GM19023 (cell line): Measurements from ENCODE around the gene COX7C.
A peak's percentile ranks its signal among the peaks of the same experiment; 100 is the strongest.
"Not testable (repeated sequence)": the region's sequence is repeated elsewhere in the genome, so short reads cannot be mapped to it uniquely, and the experiment has no call there.

Source experiments
- ATAC-seq: cut with Tn5 transposase; IDR thresholded peaks from one replicate; pipeline ENCODE4 v1.9.1; 2021; ENCODE audit warnings: mild to moderate bottlenecking, moderate library complexity; ENCODE audit not compliant: unreplicated experiment

COX7C gene, protein sequence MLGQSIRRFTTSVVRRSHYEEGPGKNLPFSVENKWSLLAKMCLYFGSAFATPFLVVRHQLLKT

DNA sequence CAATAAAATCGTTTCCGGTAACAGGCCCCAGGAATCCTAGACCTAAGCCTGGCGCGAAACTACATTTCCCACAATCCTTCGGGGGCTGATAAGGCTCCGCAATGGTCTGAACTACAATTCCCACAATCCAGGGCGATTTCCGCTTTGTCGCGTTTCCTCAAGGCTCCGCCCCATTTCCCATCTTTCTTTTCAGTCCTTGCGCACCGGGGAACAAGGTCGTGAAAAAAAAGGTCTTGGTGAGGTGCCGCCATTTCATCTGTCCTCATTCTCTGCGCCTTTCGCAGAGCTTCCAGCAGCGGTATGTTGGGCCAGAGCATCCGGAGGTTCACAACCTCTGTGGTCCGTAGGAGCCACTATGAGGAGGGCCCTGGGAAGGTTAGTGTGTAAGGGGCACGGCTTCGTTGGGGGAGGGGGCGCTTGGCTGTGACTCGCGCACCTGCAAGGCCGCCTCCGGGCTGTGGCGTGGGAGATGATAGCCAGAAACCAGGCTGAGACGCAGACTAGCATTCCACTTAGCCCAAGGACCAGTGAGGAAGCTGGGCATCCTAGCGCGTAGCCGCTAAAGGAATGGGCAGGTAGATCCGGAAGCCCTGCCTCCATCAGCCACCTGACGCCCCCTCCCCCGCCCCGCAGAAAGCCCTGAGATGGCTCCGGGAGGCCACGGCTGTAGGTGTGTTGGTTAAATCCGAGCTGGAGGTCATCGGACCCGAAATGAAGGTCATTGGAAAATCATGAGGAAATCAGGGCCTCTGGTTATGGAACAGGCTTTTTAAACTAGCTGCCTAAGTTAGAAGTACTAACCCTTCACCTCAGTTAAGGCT lies at the start of gene COX7C:
TSS of gene COX7C (plus strand) at position 186 of the 821 bp plus-strand sequence. CDS start at position 301, 115 bp downstream.
- ATAC-seq = peak; percentile 97

DNA sequence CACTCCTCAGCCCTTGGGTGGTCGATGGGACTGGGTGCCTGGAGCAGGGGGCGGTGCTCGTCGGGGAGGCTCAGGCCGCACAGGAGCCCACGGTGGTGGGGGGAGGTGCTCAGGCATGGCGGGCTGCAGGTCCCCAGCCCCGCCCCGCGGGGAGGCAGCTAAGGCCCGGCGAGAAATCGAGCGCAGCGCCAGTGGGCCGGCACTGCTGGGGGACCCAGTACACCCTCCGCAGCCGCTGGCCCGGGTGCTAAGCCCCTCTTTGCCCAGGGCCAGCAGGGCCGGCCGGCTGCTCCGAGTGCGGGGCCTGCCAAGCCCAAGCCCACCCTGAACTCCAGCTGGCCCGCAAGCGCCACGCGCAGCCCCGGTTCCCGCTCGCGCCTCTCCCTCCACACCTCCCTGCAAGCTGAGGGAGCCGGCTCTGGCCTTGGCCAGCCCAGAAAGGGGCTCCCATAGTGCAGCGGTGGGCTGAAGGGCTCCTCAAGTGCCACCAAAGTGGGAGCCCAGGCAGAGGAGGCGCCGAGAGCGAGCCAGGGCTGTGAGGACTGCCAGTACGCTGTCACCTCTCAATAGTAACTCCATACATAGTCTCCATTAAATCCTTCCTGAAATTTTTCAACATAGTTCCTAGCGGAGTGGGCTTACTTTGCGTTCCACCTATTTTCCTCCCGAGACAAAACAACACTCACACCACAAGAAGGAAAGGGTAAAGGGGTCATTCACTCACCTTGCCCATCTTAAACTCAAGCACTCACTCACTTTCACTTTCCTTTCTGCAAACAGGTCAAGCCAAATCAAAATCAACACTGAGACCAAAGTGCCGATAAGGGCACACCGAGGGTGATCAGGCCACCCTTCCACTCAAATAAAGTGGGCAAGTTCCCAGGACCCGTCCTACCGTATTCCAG lies 48.0 kb upstream of the COX7C start:
- not testable (repeated sequence) for ATAC-seq

DNA sequence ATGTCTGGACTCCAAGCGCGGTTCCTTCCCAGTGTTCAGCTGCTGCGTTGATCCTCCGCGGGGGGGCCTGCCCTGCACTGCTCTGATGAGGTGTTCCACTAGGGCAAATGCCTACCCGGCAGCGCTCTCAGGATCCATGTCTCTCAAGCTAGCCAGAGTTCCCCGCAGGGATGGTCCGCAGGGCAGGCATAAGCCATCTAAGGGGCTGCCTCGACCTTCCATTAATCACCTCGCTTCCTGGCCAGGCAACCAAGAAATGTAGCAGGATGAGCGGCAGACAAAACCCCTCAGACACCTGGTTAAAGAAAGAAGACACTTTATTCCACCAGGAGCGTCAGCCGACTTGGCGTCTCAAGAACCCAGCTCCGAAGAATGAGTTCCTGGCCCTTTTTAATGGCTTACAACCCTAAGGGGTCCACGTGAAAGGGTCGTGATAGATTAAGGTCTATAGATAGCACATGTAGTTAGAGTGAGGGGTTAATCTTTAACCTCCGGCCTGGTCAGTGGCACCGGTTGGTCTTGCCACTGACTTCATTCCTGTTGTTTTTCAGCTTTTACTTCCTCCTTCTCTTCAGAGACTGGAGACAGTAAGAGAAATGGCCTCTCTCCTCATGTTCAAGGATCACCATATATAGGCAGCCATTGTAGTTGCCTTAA lies 47.2 kb upstream of the COX7C start:
- no peak for ATAC-seq

DNA sequence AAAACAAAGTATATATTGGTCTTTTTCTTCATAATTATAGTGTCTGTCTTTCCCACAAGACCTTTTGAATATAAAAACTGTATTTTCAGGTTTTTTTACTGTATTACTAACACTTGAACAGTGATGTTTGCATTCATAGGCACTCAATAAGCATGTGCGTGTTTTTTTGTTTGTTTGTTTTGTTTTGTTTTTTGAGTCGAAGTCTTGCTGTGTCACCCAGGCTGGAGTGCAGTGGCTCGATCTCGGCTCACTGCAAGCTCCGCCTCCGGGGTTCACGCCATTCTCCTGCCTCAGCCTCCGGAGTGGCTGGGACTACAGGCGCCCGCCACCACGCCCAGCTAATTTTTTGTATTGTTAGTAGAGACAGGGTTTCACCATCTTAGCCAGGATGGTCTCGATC lies 46.6 kb upstream of the COX7C start:
- ATAC-seq = not testable (repeated sequence)

DNA sequence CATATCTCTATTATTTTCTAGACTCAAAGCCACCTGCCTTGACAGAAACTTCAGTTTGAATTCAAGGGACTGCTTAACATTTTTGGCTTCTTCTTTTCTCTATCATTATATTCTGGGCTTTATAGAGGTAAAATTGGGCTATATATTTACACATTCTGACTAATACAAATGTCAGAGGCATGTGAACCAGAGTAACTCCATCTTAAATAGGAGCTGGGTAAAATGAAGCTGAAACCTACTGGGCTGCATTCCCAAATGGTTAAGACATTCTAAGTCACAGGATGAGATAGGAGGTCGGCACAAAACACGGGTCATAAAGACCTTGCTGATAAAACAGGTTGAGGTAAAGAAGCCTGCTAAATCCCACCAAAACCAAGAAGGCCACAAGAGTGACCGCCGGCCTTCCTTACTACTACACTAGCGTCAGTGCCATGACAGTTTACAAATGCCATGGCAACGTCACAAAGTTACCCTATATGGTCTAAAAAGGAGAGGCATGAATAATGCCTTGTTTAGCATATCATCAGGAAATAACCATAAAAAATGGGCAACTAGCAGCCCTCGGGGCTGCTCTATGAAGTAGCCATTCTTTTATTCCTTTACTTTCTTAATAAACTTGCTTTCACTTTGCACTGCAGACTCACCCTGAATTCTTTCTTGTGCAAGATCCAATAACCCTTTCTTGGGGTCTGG lies 44.8 kb upstream of the COX7C start:
- no peak for ATAC-seq

DNA sequence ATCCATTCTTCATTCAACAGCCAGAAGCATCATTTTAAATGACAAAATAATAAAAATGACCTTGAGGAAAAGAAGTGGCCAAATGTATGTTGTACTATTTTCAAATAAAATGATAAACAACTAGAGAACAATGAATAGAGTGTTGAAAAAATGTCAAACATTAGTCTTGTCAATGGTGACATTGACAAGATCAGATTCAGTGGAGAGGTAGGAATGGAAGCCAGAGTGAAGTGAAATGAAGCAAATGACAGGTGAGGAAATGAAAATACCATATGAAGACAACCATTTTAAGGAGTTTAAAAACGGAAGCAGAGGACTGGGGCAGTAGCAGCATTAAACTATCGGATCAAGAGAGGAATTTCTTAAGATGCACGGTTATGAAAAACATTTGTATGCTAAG lies 38.2 kb upstream of the COX7C start:
- no peak for ATAC-seq

DNA sequence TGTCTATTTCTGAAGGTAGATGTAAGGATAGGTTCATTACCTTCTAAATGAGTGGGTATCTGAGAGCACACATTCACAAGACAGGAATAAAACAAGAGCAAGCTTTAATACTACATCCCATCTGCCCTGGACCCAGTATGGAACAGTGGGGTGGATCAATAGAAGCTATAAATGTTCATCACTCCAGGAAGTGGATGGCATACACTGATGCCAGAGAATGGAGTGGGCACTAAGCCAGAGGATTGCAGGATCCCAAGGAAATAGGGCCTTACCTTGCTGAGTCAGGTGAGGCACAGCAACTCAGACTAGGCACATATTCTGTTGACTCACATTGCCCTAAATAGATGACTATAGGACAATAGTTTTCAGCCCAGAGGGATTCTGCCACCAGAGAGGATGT lies 21.3 kb upstream of the COX7C start:
- no peak for ATAC-seq

DNA sequence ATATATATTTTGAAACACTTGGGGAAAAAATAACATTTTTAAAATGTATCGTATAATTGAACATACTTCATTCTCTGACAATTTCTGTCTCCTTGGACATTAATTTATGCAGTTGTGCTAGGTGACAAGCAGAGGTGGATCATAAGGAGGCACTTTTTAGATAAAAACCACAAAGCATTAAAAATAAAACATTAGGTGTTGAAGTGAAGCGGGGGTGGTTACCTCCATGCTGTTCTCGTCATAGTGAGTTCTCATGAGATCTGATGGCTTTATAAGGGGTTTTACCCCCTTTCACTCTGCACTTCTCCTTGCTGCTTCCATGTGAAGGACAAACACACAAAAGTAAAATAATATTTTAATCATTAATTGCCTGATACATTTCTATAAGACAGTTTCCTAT lies 11.9 kb upstream of the COX7C start:
- ATAC-seq = no peak

DNA sequence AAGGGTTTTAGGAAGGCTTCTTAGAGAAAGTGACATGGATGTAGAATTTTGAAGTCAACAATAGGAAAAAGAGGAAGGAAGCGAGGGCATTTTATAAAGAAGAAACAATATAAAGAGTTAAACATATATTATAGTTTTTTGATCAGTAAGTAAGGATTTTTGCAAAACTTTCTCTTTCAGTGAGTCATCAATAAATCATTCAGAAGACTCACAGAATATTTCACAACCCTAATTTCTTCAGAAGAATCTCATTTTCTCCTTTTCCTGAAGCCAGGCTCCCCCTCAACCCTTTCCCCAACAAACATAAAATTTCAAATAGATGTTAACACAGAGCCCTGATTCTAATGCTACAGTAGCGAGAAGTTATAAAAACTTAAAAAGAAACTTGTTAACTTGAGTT lies 4.3 kb upstream of the COX7C start:
- no peak for ATAC-seq

DNA sequence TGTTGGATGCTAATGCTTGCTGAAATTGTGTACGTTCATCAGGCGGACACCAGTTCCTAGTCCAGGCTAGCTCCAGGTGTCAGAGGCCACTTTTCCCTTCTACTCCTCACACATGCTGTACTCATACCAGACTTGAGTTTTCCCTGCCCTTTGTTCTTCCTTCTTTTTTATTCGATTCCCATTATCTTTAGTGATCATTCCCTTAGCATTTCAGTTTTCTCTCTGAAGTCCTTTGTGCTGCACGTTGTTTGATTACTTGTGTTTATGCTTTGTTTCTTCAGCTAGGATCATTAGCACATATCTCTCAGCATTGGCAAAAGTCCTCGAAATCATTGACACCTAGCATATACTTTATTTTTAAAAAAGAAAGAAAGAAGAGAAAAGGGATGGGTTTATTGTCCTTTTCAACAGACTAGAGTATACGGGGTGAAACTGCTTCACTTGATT lies 409 bp upstream of the COX7C start:
- ATAC-seq = no peak

DNA sequence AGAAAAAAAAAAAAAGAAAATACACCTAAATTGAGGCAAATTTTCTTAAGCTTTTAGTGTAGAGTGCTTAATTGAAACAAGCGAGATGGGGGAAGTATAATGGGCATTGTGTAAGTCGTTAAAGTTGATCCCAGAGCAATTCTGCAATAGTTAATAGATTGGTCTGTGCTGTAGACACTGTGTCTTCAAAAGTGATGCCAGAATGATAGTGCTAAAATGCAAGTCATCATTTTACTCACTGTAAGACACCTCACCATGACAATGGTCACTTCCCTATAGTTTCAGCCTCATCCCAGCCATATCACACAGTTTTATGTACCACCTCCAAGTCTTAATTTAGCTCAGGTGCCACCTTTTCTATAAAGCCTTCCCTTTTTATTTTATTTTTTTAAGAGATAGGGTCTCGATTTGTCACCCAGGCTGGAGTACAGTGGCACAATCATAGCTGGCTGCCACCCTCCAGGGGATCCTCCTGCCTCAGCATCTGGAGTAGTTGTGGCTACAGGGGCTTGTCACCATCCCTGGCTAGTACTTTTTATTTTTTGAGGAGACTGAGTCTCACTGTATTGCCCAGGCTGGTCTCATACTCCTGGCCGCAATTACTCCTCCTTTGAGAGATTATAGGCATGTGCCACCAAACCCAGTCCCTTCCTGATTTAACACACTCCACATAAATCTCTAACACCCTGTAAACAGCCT lies 6.2 kb downstream of the COX7C start:
- no peak for ATAC-seq

DNA sequence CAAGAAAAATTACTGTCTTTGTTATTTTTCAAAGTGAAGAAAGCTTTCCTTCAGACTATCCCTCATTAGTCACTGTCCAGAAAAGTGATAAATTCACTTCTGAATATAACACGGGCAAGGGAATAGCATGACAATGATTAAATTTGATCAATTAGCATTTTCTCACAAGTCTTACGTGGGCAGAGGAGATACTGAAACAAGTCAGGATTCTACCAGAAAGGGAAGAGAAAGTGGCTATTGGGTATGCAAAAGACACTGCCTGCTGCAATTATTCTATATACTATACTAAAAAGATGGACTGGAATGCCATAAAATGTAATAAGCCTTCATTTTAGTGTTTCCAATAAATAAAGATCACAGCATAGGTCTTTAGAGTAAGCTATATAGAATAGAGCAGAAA lies 7.4 kb downstream of the COX7C start:
- no peak for ATAC-seq

DNA sequence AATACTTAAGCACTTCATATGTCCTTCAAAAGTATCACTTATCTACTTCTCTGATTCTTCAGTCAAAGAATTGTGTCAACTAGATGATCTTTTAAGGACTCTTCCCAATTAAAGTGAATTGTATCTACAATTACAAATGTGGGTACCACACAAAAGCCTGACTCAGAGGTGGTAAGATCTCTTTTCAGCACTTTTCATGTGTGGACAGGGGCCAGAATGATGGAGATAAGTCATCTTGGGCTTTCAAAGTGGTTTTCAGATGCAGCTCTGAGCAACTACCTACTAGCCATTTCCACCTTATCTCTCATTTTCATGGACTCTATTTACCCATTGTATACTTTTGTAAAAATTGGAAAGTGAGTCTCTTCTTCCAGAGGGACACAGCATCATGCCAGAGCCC lies 8.4 kb downstream of the COX7C start:
- no peak for ATAC-seq

DNA sequence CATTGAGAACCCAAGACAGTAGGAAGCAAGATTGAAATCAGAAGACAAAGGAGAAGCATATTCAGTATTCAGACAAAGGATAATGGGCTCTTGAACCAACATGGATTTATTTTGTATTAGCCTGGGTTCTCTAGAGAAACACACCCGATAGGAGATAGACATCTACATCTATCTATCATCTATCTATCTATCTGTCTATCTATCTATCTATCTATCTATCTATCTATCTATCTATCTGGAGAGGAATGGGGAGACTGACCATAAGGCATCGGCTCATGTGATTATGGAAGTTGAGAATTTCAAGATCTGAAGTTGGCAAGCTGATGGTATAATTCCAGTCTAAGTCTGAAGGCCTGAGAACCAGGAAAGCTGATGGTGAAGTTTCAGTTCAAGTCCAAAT lies 13.4 kb downstream of the COX7C start:
- no peak for ATAC-seq

DNA sequence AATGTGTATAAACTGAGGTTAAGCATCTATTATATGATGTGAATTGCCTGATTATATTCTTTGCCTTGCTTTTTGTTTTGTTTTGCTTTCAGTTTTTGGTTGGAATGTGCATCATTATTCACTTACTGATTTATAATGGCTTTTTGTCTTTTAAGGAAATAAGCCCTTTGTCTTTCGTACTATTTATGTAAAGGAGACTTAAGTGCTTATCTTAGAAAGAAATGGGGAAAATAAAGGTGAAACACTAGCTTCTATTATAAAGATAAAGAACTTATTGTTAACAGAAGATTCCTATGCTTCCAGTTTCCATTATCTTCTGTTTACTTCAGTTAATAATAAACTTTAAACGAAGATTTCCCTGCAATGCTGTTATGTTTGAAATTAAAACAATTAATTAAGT lies 23.3 kb downstream of the COX7C start:
- ATAC-seq = no peak

DNA sequence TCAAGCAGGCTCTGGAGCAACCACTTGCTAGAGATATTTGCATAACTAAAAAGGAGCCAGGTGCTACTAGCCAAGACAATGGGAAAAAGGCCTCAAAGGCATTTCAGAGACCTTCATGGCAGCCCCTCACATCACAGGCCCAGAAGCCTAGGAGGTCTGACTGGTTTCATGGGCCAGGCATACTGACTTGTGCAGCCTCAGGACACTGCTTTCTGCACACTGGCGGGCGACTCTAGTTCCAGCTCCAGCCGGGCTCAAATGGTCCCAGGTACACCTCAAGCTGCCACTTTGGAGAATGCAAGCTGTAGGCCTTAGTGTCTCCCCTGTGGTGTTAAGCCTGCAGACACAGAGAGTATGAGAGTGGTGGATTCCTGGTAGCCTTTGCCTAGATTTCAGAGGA lies 27.1 kb downstream of the COX7C start:
- ATAC-seq = no peak

DNA sequence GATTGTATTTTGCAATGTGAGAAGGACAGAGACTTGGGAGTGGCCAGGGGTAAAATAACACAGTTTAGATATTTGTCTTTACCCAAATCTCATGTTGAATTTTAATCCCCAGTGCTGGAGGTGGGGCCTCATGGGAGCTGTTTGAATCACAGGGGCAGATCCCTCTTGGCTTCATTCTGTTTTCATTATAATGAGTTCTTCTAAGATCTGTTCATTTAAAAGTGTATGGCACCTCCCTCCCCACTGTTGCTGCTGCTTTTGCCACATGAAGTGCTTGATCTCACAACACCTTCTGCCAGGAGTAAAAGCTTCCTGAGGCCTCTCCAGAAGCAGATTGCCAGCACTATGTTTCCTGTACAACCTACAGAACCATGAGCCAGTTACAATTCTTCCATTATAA lies 28.1 kb downstream of the COX7C start:
- ATAC-seq = no peak

DNA sequence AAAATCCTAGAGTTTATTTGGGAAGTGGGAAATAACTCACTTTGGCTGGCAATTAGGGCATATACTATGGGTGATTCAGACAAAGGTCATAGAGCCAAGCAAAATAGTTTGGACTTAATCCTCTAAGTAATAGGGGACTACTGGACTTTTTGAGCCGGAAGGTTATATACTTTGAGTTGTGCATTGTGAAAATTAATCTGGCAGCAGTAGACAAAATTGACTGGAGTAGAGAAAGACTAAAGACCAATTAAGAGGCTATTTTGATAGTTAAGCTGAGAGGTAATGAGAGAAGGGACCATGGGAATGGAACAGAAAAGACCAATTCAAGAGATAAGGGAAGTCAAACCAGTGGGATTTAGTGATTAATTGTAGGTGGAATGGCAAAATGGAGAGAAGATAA lies 28.9 kb downstream of the COX7C start:
- no peak for ATAC-seq

DNA sequence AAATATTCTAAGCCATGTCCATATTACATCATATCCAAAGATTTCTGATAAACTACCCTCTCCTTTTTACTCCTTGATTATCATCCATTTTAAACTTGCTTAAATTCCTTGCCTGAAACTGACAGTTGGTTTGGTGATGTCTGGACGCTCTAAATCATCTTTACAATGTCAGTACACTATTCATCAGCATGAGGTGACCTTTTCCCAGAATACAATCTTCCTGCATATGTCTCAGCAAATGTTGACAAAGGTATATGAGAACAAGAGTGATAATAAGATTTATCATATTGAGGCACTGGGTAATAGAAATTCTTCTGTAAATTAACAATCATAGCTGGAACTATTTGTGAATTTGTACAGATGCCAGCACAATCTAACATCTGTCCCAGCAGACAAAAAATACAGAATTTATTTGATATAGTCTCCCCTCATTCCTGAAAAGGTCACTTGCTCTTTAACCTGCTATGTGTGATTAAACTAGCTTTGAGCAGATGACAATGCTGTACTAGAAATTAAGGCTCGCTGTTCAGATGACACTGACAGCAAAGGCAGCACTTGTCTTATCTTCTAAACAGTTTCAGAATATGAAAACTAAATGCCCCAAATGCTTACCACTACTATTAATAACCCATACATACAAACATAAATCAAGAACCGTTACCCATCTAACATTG lies 32.2 kb downstream of the COX7C start:
- no peak for ATAC-seq

DNA sequence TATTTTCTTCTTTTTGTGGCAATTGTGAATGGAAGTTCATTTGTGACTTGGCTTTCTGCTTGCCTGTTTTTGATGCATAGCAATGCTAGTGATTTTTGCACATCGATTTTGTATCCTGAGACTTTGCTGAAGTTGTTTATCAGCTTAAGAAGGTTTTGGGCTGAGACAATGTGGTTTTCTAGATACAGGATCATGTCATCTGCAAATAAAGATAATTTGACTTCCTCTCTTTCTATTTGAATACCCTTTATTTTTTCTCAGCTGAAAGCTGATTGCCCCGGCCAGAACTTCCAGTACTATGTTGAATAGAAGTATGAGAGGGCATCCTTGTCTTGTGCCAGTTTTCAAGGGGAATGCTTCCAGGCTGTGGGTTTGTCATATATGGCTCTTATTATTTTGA lies 43.0 kb downstream of the COX7C start:
- not testable (repeated sequence) for ATAC-seq
